Natural killer cell (primary cell): ENCODE results near the gene FARP1. TPM values are rescaled to one million over a fixed set of nuclear protein-coding genes. Genes with fewer than 3 reads are reported as not detected.

Experiments
- ATAC-seq, 3 donors: fragments of 150-1000 bp in 2 of 3; fragments of 200-7000 bp in 1 of 3; cut with Tn5 transposase; 1 replicate in 1 of 3; 2 replicates in 2 of 3; pipeline ENCODE4 v1.10.0; 2021; ENCODE audit warnings: mild to moderate bottlenecking in 2 of 3, moderate library complexity in 2 of 3
- DNase-seq, 2 donors: peaks; one replicate each; pipeline versions ENCODE4 v3.0.0 to v3.0.0-alpha.2; 2013 to 2021; ENCODE audit warnings: mixed read lengths in 1 of 2
- H3K27ac ChIP-seq: one replicate; pipeline ENCODE4 v1.5.1; 2013; ENCODE audit warnings: mild to moderate bottlenecking, low read length
- H3K27me3 ChIP-seq: one replicate; pipeline ENCODE4 v1.6.1; 2013; ENCODE audit warnings: low read length; ENCODE audit not compliant: control insufficient read depth, insufficient read depth
- H3K36me3 ChIP-seq: one replicate; pipeline ENCODE4 v1.6.1; 2013; ENCODE audit warnings: low read length; ENCODE audit not compliant: control insufficient read depth, insufficient read depth
- H3K4me1 ChIP-seq: one replicate; pipeline ENCODE4 v1.6.1; 2013; ENCODE audit warnings: low read length; ENCODE audit not compliant: control insufficient read depth, insufficient read depth
- H3K4me3 ChIP-seq: one replicate; pipeline ENCODE4 v1.5.1; 2013; ENCODE audit warnings: low read length
- H3K9me3 ChIP-seq: one replicate; pipeline ENCODE4 v1.6.1; 2013; ENCODE audit warnings: low read length; ENCODE audit not compliant: control insufficient read depth, insufficient read depth
- H3K27ac Mint-ChIP-seq, 2 donors: one replicate each; pipeline ENCODE4 v1.8.0; 2022; ENCODE audit warnings: mild to moderate bottlenecking in 2 of 2, mixed read lengths in 2 of 2, moderate library complexity in 1 of 2
- H3K27me3 Mint-ChIP-seq, 2 donors: one replicate each; pipeline ENCODE4 v1.8.0; 2022; ENCODE audit warnings: low read depth in 2 of 2, mixed read lengths in 2 of 2
- H3K36me3 Mint-ChIP-seq: one replicate; pipeline ENCODE4 v1.8.0; 2022; ENCODE audit warnings: mixed read lengths
- H3K4me1 Mint-ChIP-seq, 2 donors: one replicate each; pipeline ENCODE4 v1.8.0; 2022; ENCODE audit warnings: mixed read lengths in 2 of 2
- H3K4me3 Mint-ChIP-seq: one replicate; pipeline ENCODE4 v1.8.0; 2022; ENCODE audit warnings: mild to moderate bottlenecking, moderate library complexity, mixed read lengths
- H3K9me3 Mint-ChIP-seq, 2 donors: one replicate each; pipeline ENCODE4 v1.8.0; 2022; ENCODE audit warnings: mixed read lengths in 2 of 2
- WGBS: methylation state at CpG from one replicate; pipeline ENCODE4 v1.1.7; 2013; ENCODE audit warnings: missing lambda C conversion rate; ENCODE audit not compliant: insufficient coverage; 5-methylcytosine and 5-hydroxymethylcytosine counted together
- intact Hi-C: fragments of 100-400 bp; cut with micrococcal nuclease; formaldehyde crosslinking; loops from one replicate; pipeline ENCODE4 v1.14.2; 2022
- total RNA-seq, 4 donors: library from RNA; stranded (reverse); fragments of 120-200 nt in 1 of 4; gene quantifications; one replicate each; pipeline versions ENCODE4 v1.2.3 to v1.2.4, GENCODE V29; 2013 to 2022
- TF ChIP-seq, protein P1 (sequence below): fragments of 200-600 bp; IDR thresholded peaks from one replicate; pipeline ENCODE4 v1.8.0; 2022; ENCODE audit warnings: antibody characterized with exemption

The FARP1 gene
- total RNA-seq, 3 donors from 2014 or later (not counting 1 experiment from before 2014, with no cell fraction given), result 0.71 to 1.2 (median 1.1) TPM

DNA sequence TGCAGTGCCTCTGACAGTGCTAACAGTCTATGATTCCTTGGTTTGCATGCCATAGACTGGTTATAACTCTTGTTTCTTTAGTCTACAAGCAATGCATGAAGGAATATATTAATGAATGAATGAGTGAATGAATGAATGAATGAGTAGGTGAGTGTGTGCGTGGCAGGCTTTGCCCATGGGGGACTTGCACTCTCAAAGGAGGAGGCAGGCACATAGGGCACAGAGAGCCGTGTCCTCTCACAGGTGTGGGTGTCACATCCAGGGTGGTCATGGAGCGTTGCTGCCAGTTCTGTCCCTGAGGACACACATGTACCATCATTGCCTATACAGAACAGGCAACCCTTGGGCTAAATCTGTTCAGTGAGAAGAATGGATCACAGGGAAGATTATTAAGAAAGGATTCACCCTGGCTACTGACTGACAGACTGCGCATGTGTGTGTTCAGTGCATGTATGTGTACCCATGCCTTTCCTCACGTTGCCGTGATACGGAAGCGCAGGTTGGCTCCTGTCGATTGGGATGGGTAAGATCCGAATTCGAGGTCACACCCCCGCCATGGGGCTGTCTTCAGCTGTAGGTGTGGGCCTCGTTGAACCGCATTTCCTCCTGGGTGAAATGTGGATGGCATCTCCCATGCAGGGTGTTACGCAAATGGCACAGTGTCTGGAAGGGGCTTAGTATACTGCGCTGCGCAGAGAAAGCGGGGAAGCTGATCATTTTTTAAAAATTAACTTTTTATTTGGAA is 272.6 kb downstream of the FARP1 start:
- WGBS, result 89% methylated on average over 18 of the region's 18 CpGs
- no peak for ATAC-seq

GRCh38 chr13:98416408-98416807 is 273.5 kb downstream of the FARP1 start:
- WGBS, result 88% methylated on average over 4 of the region's 4 CpGs
- Histone ChIP-seq H3K4me3 (no peak overlapping the region), H3K27me3 (no peaks in the 10 kb centered on the region), H3K27ac (no peak overlapping the region), H3K36me3 (no peaks in the 10 kb centered on the region), H3K4me1 (no peaks in the 10 kb centered on the region), H3K9me3 (no peaks in the 10 kb centered on the region)
- H3K27me3 Mint-ChIP-seq, result peaks cover 9 to 32% of the 10 kb centered on the region in 2 donors
- H3K36me3 Mint-ChIP-seq, result no peaks in the 10 kb centered on the region
- H3K9me3 Mint-ChIP-seq, result no peaks in the 10 kb centered on the region
- H3K27ac Mint-ChIP-seq, result no peak overlapping the region
- H3K4me1 Mint-ChIP-seq, result peaks cover 6 to 8% of the 10 kb centered on the region in 2 donors
- intact Hi-C loops, result no loop called here
- DNase-seq (no peak), ATAC-seq (no peak)
- TF ChIP-seq, protein P1, sequence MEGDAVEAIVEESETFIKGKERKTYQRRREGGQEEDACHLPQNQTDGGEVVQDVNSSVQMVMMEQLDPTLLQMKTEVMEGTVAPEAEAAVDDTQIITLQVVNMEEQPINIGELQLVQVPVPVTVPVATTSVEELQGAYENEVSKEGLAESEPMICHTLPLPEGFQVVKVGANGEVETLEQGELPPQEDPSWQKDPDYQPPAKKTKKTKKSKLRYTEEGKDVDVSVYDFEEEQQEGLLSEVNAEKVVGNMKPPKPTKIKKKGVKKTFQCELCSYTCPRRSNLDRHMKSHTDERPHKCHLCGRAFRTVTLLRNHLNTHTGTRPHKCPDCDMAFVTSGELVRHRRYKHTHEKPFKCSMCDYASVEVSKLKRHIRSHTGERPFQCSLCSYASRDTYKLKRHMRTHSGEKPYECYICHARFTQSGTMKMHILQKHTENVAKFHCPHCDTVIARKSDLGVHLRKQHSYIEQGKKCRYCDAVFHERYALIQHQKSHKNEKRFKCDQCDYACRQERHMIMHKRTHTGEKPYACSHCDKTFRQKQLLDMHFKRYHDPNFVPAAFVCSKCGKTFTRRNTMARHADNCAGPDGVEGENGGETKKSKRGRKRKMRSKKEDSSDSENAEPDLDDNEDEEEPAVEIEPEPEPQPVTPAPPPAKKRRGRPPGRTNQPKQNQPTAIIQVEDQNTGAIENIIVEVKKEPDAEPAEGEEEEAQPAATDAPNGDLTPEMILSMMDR, result no peak
- no peak overlapping the region for H3K4me3 Mint-ChIP-seq

More for the DNA sequence above, 272.6 kb downstream of the FARP1 start:
- TF ChIP-seq, protein P1, result no peak
- DNase-seq, result no peak
- Histone ChIP-seq H3K9me3 (no peaks in the 10 kb centered on the region), H3K4me3 (no peak overlapping the region), H3K27ac (no peak overlapping the region), H3K4me1 (no peaks in the 10 kb centered on the region), H3K27me3 (peaks cover 2% of the 10 kb centered on the region), H3K36me3 (no peaks in the 10 kb centered on the region)
- no peaks in the 10 kb centered on the region for H3K36me3 Mint-ChIP-seq
- intact Hi-C loops, result no loop called here
- no peak overlapping the region for H3K27ac Mint-ChIP-seq
- no peak overlapping the region for H3K4me3 Mint-ChIP-seq
- H3K4me1 Mint-ChIP-seq, result peaks cover 6 to 10% of the 10 kb centered on the region in 2 donors
- peaks cover 9 to 41% of the 10 kb centered on the region in 2 donors for H3K27me3 Mint-ChIP-seq
- no peaks in the 10 kb centered on the region for H3K9me3 Mint-ChIP-seq

- H3K27me3 Mint-ChIP-seq, result peaks cover 6 to 9% of the 10 kb centered on the region in 2 donors
- WGBS, result 87% methylated on average over 14 of the region's 14 CpGs
- H3K27me3 ChIP-seq, result no peaks in the 10 kb centered on the region
- no peaks in the 10 kb centered on the region for H3K36me3 ChIP-seq
- H3K4me3 Mint-ChIP-seq, result no peak overlapping the region
- H3K9me3 Mint-ChIP-seq, result no peaks in the 10 kb centered on the region
- H3K4me1 Mint-ChIP-seq, result peaks cover 0 to 5% of the 10 kb centered on the region in 2 donors
- no peak overlapping the region for H3K4me3 ChIP-seq
- no peak overlapping the region for H3K27ac ChIP-seq
- TF ChIP-seq, protein P1, result no peak
- DNase-seq (no peak), ATAC-seq (no peak)
- intact Hi-C loops, result no loop called here
- no peak overlapping the region for H3K27ac Mint-ChIP-seq
- H3K9me3 ChIP-seq, result no peaks in the 10 kb centered on the region
- H3K36me3 Mint-ChIP-seq, result no peaks in the 10 kb centered on the region
- H3K4me1 ChIP-seq, result no peaks in the 10 kb centered on the region
These were observed 277.1 kb downstream of the FARP1 start for GRCh38 chr13:98419786-98420553.
